OCI-LY3 (cell line): Measurements from ENCODE around the gene SNRNP35.

Experiments used
- EZH2phosphoT487 ChIP-seq: fragments of 200-600 bp; shearing (Covaris generic); IDR thresholded peaks from 2 replicates; pipeline ENCODE4 v1.6.1; 2018; ENCODE audit warnings: antibody characterized with exemption, mixed run types, low read depth
- TF ChIP-seq, protein P1 (sequence below): fragments of 200-600, 300-600 bp; sonication (generic); IDR thresholded peaks from 2 replicates; pipeline ENCODE4 v1.5.1; 2014; ENCODE audit warnings: antibody characterized with exemption, low read length, low read depth

DNA sequence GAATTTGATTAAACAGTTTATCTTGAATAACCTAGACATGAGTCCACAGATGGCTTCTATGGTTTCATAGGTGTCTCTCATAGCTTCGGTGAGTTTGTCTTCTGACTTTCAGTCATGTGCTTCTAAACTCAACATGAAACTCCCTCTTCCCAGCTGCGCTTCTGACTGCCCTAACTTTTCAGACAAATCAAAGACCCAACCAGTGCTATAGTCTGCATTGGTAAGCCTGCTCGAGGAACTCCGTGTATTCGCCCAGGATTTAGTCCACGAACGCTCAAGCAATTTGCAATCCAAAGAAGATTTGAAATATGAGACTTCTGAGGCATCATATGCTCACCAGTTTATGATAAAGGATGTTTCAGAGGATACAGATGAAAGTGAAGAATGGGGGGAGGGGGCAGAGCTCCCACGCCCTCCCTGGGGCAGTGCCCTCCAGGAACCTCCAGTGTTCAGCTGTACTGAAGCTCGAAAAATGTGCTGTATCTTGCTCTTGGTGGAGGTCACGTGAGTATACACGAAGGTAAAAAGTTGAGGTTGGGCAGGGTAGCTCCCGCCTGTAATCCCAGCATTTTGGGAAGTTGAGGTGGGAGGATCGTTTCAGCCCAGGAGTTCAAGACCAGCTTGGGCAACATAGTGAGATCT lies 16.3 kb upstream of the SNRNP35 start:
- TF ChIP-seq, protein P1, sequence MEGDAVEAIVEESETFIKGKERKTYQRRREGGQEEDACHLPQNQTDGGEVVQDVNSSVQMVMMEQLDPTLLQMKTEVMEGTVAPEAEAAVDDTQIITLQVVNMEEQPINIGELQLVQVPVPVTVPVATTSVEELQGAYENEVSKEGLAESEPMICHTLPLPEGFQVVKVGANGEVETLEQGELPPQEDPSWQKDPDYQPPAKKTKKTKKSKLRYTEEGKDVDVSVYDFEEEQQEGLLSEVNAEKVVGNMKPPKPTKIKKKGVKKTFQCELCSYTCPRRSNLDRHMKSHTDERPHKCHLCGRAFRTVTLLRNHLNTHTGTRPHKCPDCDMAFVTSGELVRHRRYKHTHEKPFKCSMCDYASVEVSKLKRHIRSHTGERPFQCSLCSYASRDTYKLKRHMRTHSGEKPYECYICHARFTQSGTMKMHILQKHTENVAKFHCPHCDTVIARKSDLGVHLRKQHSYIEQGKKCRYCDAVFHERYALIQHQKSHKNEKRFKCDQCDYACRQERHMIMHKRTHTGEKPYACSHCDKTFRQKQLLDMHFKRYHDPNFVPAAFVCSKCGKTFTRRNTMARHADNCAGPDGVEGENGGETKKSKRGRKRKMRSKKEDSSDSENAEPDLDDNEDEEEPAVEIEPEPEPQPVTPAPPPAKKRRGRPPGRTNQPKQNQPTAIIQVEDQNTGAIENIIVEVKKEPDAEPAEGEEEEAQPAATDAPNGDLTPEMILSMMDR: no peak
- no peak for TF ChIP-seq EZH2phosphoT487
